GM18520 (cell line): ENCODE results near the gene FCGR3A.
"Not testable (repeated sequence)": the region's sequence is repeated elsewhere in the genome, so short reads cannot be mapped to it uniquely, and the experiment has no call there.

Source experiments
- ATAC-seq: cut with Tn5 transposase; IDR thresholded peaks from one replicate; pipeline ENCODE4 v1.9.1; 2021; ENCODE audit not compliant: unreplicated experiment

Gene FCGR3A

GRCh38 chr1:161556990-161557389 lies 7.4 kb upstream of the FCGR3A start:
- not testable (repeated sequence) for ATAC-seq

- not testable (repeated sequence) for ATAC-seq
Observed at GRCh38 chr1:161556143-161556542, 6.5 kb upstream of the FCGR3A start.

GRCh38 chr1:161554815-161555417 lies 5.3 kb upstream of the FCGR3A start:
- not testable (repeated sequence) for ATAC-seq

GRCh38 chr1:161554340-161554739 lies 4.7 kb upstream of the FCGR3A start:
- ATAC-seq: not testable (repeated sequence)

GRCh38 chr1:161553631-161554030 lies 4.0 kb upstream of the FCGR3A start:
- not testable (repeated sequence) for ATAC-seq

GRCh38 chr1:161550942-161551341 lies 1.3 kb upstream of the FCGR3A start:
- ATAC-seq: not testable (repeated sequence)

GRCh38 chr1:161548749-161549406 lies 740 bp downstream of the FCGR3A start:
- ATAC-seq: not testable (repeated sequence)

- not testable (repeated sequence) for ATAC-seq
Observed at GRCh38 chr1:161547995-161548741, 1.4 kb downstream of the FCGR3A start.

GRCh38 chr1:161545005-161545731 lies 4.5 kb downstream of the FCGR3A start:
- not testable (repeated sequence) for ATAC-seq

- not testable (repeated sequence) for ATAC-seq
Observed at GRCh38 chr1:161543125-161543524, 6.5 kb downstream of the FCGR3A start.

- ATAC-seq: not testable (repeated sequence)
Observed at GRCh38 chr1:161542091-161542559, 7.5 kb downstream of the FCGR3A start.

- ATAC-seq: not testable (repeated sequence)
Observed at GRCh38 chr1:161540570-161540960, 9.1 kb downstream of the FCGR3A start.

- peak; percentile 46 for ATAC-seq
Observed at GRCh38 chr1:161539731-161540569, 9.7 kb downstream of the FCGR3A start.

GRCh38 chr1:161538925-161539479 lies 10.6 kb downstream of the FCGR3A start:
- not testable (repeated sequence) for ATAC-seq

GRCh38 chr1:161537068-161537669 lies 12.4 kb downstream of the FCGR3A start:
- ATAC-seq: not testable (repeated sequence)

- not testable (repeated sequence) for ATAC-seq
Observed at GRCh38 chr1:161532644-161533567, 16.7 kb downstream of the FCGR3A start.

- no peak for ATAC-seq
Observed at GRCh38 chr1:161531986-161532643, 17.5 kb downstream of the FCGR3A start.
